HG03097 (cell line): ENCODE data around the gene MTUS2.

Experiments used
- ATAC-seq: cut with Tn5 transposase; IDR thresholded peaks from one replicate; pipeline ENCODE4 v1.9.1; 2021; ENCODE audit not compliant: unreplicated experiment, low FRiP score

Gene MTUS2

GRCh38 chr13:29101905-29102304 is 281.8 kb downstream of the MTUS2 start:
- ATAC-seq, result no peak

GRCh38 chr13:29103065-29103800 is 283.1 kb downstream of the MTUS2 start:
- ATAC-seq, result no peak

- no peak for ATAC-seq
These were observed 284.3 kb downstream of the MTUS2 start for GRCh38 chr13:29104461-29104860.

GRCh38 chr13:29105779-29106178 is 285.6 kb downstream of the MTUS2 start:
- ATAC-seq, result no peak

GRCh38 chr13:29106651-29107050 is 286.5 kb downstream of the MTUS2 start:
- ATAC-seq, result no peak

- no peak for ATAC-seq
These were observed 288.1 kb downstream of the MTUS2 start for GRCh38 chr13:29108068-29108786.

- ATAC-seq, result no peak
These were observed 289.8 kb downstream of the MTUS2 start for GRCh38 chr13:29109987-29110386.

- ATAC-seq, result no peak
These were observed 291.3 kb downstream of the MTUS2 start for GRCh38 chr13:29111446-29111845.

GRCh38 chr13:29115842-29116241 is 295.7 kb downstream of the MTUS2 start:
- ATAC-seq, result no peak

GRCh38 chr13:29117663-29118062 is 297.5 kb downstream of the MTUS2 start:
- ATAC-seq, result no peak

- no peak for ATAC-seq
These were observed 298.3 kb downstream of the MTUS2 start for GRCh38 chr13:29118471-29118870.

- peak; percentile 49 for ATAC-seq
These were observed 305.2 kb downstream of the MTUS2 start for GRCh38 chr13:29125191-29125933.

GRCh38 chr13:29125934-29126424 is 305.8 kb downstream of the MTUS2 start:
- ATAC-seq, result peak; percentile 57

- no peak for ATAC-seq
These were observed 309.5 kb downstream of the MTUS2 start for GRCh38 chr13:29129616-29130015.

- ATAC-seq, result no peak
These were observed 311.0 kb downstream of the MTUS2 start for GRCh38 chr13:29131159-29131558.

- no peak for ATAC-seq
These were observed 311.9 kb downstream of the MTUS2 start for GRCh38 chr13:29131881-29132668.

- ATAC-seq, result no peak
These were observed 316.2 kb downstream of the MTUS2 start for GRCh38 chr13:29136341-29136740.

- ATAC-seq, result no peak
These were observed 316.9 kb downstream of the MTUS2 start for GRCh38 chr13:29137016-29137415.

- ATAC-seq, result no peak
These were observed 317.9 kb downstream of the MTUS2 start for GRCh38 chr13:29137995-29138394.

- no peak for ATAC-seq
These were observed 320.1 kb downstream of the MTUS2 start for GRCh38 chr13:29140277-29140676.
